ENCODE results near the gene ECM2. TPM values are rescaled to one million over a fixed set of nuclear protein-coding genes. Genes with fewer than 3 reads are reported as not detected.

Gene ECM2
- total RNA-seq, 1 experiment from 2014 or later: not detected

DNA sequence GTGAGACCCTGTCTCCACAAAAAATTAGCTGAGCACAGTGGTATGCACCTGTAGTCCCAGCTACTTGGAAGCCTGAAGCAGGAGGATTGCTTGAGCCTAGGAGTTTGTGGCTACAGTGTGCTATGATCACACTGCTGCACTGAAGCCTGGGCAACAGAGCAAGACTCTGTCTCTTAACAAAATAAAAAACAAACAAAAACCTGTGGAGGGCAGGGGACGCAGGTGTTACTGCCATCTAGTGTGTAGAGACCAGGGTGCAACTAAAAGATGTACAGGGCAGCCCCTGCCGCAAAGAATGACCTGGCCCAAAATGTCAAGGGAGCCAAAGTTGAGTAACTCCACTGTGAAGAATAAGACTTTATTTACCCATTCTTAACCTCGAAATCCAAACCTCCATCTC is 80.6 kb downstream of the ECM2 start:
- no peak overlapping the region for H3K27ac ChIP-seq (ENCODE audit: low read depth, low read length)
- ChIA-PET POLR2A (no interaction called here), CTCF (interaction anchor here (0.6 to 2.3 kb wide), 6 partner anchors 9 to 317 kb away, joined by 3 to 11 read pairs (median 4); no protein-coding TSS in a partner anchor), RAD21 (ENCODE audit: low non-redundant PET in 1 of 2, low total read pairs in 2 of 2, uncharacterized antibody in 2 of 2, unreplicated experiment in 2 of 2) (no interaction called here)
- TF ChIP-seq, protein P1, sequence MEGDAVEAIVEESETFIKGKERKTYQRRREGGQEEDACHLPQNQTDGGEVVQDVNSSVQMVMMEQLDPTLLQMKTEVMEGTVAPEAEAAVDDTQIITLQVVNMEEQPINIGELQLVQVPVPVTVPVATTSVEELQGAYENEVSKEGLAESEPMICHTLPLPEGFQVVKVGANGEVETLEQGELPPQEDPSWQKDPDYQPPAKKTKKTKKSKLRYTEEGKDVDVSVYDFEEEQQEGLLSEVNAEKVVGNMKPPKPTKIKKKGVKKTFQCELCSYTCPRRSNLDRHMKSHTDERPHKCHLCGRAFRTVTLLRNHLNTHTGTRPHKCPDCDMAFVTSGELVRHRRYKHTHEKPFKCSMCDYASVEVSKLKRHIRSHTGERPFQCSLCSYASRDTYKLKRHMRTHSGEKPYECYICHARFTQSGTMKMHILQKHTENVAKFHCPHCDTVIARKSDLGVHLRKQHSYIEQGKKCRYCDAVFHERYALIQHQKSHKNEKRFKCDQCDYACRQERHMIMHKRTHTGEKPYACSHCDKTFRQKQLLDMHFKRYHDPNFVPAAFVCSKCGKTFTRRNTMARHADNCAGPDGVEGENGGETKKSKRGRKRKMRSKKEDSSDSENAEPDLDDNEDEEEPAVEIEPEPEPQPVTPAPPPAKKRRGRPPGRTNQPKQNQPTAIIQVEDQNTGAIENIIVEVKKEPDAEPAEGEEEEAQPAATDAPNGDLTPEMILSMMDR (IDR thresholded peaks at IDR 0.05 in 2 of 3, conservative IDR thresholded peaks at IDR 0.05 in 1 of 3; ENCODE audit: borderline replicate concordance in 1 of 3, insufficient read depth in 1 of 3, low read depth in 2 of 3, low read length in 2 of 3): peak; percentile 50 to 73 (median 73); a peak in 5 of 6 replicates
- TF ChIP-seq, protein P2, sequence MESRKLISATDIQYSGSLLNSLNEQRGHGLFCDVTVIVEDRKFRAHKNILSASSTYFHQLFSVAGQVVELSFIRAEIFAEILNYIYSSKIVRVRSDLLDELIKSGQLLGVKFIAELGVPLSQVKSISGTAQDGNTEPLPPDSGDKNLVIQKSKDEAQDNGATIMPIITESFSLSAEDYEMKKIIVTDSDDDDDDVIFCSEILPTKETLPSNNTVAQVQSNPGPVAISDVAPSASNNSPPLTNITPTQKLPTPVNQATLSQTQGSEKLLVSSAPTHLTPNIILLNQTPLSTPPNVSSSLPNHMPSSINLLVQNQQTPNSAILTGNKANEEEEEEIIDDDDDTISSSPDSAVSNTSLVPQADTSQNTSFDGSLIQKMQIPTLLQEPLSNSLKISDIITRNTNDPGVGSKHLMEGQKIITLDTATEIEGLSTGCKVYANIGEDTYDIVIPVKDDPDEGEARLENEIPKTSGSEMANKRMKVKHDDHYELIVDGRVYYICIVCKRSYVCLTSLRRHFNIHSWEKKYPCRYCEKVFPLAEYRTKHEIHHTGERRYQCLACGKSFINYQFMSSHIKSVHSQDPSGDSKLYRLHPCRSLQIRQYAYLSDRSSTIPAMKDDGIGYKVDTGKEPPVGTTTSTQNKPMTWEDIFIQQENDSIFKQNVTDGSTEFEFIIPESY (IDR thresholded peaks at IDR 0.05; ENCODE audit: extremely low read depth, insufficient replicate concordance, low read length): no peak
- peak; percentile 64 for TF ChIP-seq RAD21 (IDR thresholded peaks at IDR 0.05; ENCODE audit: low read depth)
- no peak overlapping the region for H3K4me3 ChIP-seq (replicated peaks in 1 of 2; ENCODE audit: low read depth in 1 of 2, low read length in 2 of 2)
- peak; percentile 18 for DNase-seq (ENCODE audit: low read depth, low spot score)
- H3K9me3 ChIP-seq (ENCODE audit: control insufficient read depth in 1 of 2, insufficient read depth in 1 of 2, low read depth in 1 of 2, low read length in 2 of 2): no peaks in the 10 kb centered on the region
- peak; percentile 91 for ATAC-seq
- H3K27me3 ChIP-seq (ENCODE audit: insufficient read depth, low read length): no peaks in the 10 kb centered on the region
- no peak overlapping the region for H3K4me2 ChIP-seq (ENCODE audit: low read length)
- H3K79me2 ChIP-seq (ENCODE audit: insufficient read depth, low read length): no peaks in the 10 kb centered on the region
- H3K9me2 ChIP-seq (ENCODE audit: insufficient read depth): no peaks in the 10 kb centered on the region
- H2AFZ ChIP-seq (ENCODE audit: low read depth, low read length, poor library complexity, severe bottlenecking): no peak overlapping the region
- no peak overlapping the region for H3K9ac ChIP-seq (ENCODE audit: low read length)
- no peaks in the 10 kb centered on the region for H3K36me3 ChIP-seq (ENCODE audit: control insufficient read depth in 1 of 2, insufficient read depth in 2 of 2, low read length in 2 of 2)
- H3K4me1 ChIP-seq (ENCODE audit: control insufficient read depth in 1 of 2, insufficient read depth in 2 of 2, low read length in 2 of 2): no peaks in the 10 kb centered on the region
- no TSS peak for BruUV-seq (replicated peaks)
- intact Hi-C loops (cut with micrococcal nuclease): loop anchor here (2.0 kb wide), 1 partner anchor 316 kb away; no protein-coding TSS in a partner anchor
- no peaks in the 10 kb centered on the region for H4K20me1 ChIP-seq (ENCODE audit: insufficient read depth)

DNA sequence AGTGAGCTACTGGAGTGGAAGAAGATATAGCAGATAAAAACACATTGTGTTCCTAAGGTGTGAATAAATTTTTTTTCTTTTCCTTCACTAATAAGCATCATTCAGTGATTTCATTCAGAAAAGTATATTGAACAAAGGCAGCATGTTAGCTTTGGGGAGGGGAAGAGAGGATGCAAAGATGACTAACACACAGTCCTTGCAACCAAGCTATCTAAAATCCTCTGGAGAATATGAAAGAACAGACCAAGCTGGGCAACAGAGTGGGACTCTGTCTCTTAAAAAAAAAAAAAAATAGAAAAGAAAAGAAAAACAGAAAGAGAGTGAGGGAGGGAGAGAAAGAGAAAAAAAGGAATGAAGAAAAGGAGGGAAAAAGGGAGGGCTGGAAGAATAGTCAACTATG is 89.3 kb downstream of the ECM2 start:
- DNase-seq (ENCODE audit: low read depth, low spot score): no peak
- no peaks in the 10 kb centered on the region for H3K79me2 ChIP-seq (ENCODE audit: insufficient read depth, low read length)
- H3K36me3 ChIP-seq (ENCODE audit: control insufficient read depth in 1 of 2, insufficient read depth in 2 of 2, low read length in 2 of 2): no peaks in the 10 kb centered on the region
- no peaks in the 10 kb centered on the region for H3K9me2 ChIP-seq (ENCODE audit: insufficient read depth)
- TF ChIP-seq ELF1 (IDR thresholded peaks at IDR 0.05; ENCODE audit: borderline replicate concordance, low read depth) (no peak), TCF7L2 (IDR thresholded peaks at IDR 0.05; ENCODE audit: borderline replicate concordance, extremely low read depth, insufficient read depth, insufficient read length) (no peak), SIN3A (IDR thresholded peaks at IDR 0.05; ENCODE audit: low read depth) (no peak), ZFX (IDR thresholded peaks at IDR 0.05) (no peak), CBX3 (IDR thresholded peaks at IDR 0.05; ENCODE audit: low read depth) (no peak), EGR1 (IDR thresholded peaks at IDR 0.05; ENCODE audit: low read depth) (no peak), CEBPB (IDR thresholded peaks at IDR 0.05; ENCODE audit: low read depth) (no peak), YY1 (IDR thresholded peaks at IDR 0.05; ENCODE audit: extremely low read depth, insufficient replicate concordance, low read depth, low read length) (no peak), RAD21 (IDR thresholded peaks at IDR 0.05; ENCODE audit: low read depth) (no peak)
- TF ChIP-seq, protein P3, sequence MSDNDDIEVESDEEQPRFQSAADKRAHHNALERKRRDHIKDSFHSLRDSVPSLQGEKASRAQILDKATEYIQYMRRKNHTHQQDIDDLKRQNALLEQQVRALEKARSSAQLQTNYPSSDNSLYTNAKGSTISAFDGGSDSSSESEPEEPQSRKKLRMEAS (IDR thresholded peaks at IDR 0.05): no peak
- TF ChIP-seq, protein P2 (IDR thresholded peaks at IDR 0.05; ENCODE audit: extremely low read depth, insufficient replicate concordance, low read length): no peak
- ChIA-PET RAD21 (ENCODE audit: low non-redundant PET in 1 of 2, low total read pairs in 2 of 2, uncharacterized antibody in 2 of 2, unreplicated experiment in 2 of 2) (no interaction called here), POLR2A (interaction anchor here (0.7 kb wide), 1 partner anchor 299 kb away, joined by 3 read pairs; no protein-coding TSS in a partner anchor), CTCF (no interaction called here)
- intact Hi-C loops (cut with micrococcal nuclease): no loop called here
- H3K4me2 ChIP-seq (ENCODE audit: low read length): no peak overlapping the region
- no peaks in the 10 kb centered on the region for H3K4me1 ChIP-seq (ENCODE audit: control insufficient read depth in 1 of 2, insufficient read depth in 2 of 2, low read length in 2 of 2)
- H3K9me3 ChIP-seq (ENCODE audit: control insufficient read depth in 1 of 2, insufficient read depth in 1 of 2, low read depth in 1 of 2, low read length in 2 of 2): no peaks in the 10 kb centered on the region
- no peak overlapping the region for H3K27ac ChIP-seq (ENCODE audit: low read depth, low read length)
- no peak overlapping the region for H2AFZ ChIP-seq (ENCODE audit: low read depth, low read length, poor library complexity, severe bottlenecking)
- no peaks in the 10 kb centered on the region for H4K20me1 ChIP-seq (ENCODE audit: insufficient read depth)
- BruUV-seq (replicated peaks): no TSS peak
- no peaks in the 10 kb centered on the region; the same call in 1 of the 2 replicates for H3K27me3 ChIP-seq (ENCODE audit: insufficient read depth, low read length)
- no peak for ATAC-seq
- H3K4me3 ChIP-seq (replicated peaks in 1 of 2; ENCODE audit: low read depth in 1 of 2, low read length in 2 of 2): no peak overlapping the region
- H3K9ac ChIP-seq (ENCODE audit: low read length): no peak overlapping the region

All from HCT116 (cell line).